Astrocyte of the hippocampus (primary cell): Measurements from ENCODE around the gene IL11.

Source experiments
- DNase-seq: peaks from one replicate; pipeline ENCODE4 v3.0.0; 2011; ENCODE audit warnings: low read depth, low spot score

The IL11 gene

DNA sequence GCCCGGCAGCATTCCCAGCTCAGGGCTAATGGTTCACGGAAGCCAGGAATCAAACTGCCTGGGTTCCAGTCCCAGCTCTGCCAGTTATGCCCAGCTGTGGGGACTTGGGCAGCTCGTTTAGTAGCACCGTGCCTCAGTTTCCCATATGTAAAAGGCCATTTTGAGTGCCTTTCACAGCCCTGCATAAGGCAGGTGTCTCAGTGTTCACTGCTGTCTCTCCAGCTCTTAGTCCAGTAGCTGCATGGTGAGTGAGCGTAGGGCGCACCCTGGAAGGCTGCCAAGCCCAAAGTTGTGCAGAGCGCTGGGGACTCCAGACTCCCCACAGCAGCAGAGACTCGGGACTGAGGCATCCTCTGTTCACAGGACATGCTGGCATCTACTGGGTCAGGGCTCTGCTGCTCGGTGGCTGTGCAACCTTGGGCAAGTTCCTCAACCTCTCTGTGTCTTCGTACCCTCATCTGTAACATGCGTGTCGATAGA, 21.0 kb upstream of the IL11 start:
- no peak for DNase-seq

DNA sequence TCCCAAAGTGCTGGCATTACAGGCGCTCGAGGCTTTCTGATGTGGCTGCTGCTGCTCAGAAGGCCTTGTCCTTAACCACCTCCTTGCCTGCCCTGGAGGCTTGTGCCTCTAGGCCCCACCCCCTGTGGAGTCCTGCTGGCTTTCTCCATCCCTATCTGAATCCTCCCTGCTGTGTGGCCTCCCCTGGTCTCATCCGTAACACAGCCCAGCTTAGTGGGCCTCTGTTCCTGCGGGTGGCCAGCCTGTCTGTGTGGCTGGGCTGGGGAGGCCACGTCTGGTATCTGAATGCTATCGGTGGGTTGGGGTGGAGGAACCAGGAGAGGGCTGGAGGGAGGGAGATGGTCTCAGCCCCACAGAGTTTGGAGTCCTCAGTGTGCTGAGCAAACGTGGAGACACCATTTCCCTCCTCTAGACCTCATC, 20.2 kb upstream of the IL11 start:
- no peak for DNase-seq

DNA sequence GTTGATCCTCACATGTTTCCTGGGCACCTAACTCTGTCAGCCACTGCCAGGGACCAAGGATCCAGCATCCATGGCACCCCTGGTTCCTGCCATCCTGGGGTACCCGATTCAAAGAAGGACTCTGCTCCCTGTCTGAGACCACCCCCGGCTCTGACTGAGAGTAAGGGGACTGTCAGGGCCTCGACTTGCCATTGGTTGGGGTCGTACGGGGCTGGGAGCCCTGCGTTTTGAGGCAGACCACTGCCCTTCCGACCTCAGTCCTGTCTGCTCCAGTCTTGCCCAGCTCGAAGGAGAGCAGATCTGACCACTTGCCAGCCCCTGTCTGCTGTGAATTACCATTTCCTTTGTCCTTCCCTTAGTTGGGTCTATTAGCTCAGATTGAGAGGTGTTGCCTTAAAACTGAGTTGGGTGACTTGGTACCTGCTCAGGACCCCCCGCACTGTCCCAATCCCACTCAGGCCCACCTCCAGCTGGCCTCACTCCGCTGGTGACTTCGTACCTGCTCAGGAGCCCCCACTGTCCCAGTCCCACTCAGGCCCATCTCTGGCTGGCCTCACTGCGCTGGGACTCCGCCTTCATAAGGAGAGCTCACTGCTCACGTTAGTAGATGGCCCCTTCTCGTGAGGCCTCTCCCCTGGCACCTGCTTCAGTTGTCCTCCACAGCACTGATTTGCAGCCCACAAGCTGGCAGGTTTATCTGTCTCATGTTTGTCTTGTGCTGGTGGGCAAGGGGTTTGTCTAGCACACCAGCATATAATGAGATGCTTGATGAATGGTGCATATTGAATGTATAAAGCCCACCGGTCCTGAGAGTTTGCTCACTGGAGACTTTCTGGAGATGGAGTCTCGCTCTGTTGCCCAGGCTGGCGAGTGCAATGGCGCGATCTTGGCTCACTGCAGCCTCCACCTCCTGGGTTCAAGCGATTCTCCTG, 19.4 kb upstream of the IL11 start:
- DNase-seq, result no peak

DNA sequence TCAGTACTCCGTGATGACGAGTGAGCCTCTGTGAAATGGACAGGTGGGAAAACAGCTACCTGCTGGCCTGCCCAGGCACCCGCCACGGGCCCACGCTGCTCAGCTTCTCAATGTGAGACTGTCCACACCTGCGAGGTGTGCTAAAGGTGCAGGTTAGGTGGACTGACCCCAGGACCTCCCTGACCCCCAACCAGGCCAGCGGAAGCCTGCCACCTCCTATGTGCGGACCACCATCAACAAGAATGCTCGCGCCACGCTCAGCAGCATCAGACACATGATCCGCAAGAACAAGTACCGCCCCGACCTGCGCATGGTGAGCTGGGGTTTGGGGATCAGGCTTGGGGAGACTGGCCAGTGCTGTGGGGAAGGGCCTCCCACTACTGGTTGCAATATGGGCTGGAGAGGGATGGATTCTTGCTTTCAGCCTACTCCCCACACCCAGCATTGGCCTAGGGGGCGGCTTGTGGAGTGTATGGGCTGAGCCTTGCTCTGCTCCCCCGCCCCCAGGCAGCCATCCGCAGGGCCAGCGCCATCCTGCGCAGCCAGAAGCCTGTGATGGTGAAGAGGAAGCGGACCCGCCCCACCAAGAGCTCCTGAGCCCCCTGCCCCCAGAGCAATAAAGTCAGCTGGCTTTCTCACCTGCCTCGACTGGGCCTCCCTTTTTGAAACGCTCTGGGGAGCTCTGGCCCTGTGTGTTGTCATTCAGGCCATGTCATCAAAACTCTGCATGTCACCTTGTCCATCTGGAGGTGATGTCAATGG, 17.7 kb upstream of the IL11 start:
- DNase-seq, result no peak

DNA sequence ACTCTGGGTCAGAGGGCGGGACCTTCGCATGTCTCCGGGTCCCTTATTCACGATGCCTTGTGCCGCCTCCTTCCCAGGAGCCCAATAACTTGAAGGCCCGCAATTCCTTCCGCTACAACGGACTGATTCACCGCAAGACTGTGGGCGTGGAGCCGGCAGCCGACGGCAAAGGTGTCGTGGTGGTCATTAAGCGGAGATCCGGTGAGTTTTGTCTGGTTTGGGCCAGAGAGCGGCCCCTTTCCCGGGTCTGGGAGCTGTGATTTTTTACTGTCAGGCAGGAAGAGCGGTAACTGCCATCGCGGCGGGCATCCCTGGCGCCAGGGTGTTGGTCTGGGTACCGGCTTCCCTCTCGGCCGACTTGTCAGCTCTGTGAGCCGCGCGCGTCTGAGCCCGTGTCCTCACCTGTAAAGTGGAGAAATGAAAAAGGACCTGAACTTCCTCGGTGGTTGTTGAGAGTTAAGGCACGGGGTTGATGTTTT, 16.3 kb upstream of the IL11 start:
- DNase-seq, result peak; percentile 59

DNA sequence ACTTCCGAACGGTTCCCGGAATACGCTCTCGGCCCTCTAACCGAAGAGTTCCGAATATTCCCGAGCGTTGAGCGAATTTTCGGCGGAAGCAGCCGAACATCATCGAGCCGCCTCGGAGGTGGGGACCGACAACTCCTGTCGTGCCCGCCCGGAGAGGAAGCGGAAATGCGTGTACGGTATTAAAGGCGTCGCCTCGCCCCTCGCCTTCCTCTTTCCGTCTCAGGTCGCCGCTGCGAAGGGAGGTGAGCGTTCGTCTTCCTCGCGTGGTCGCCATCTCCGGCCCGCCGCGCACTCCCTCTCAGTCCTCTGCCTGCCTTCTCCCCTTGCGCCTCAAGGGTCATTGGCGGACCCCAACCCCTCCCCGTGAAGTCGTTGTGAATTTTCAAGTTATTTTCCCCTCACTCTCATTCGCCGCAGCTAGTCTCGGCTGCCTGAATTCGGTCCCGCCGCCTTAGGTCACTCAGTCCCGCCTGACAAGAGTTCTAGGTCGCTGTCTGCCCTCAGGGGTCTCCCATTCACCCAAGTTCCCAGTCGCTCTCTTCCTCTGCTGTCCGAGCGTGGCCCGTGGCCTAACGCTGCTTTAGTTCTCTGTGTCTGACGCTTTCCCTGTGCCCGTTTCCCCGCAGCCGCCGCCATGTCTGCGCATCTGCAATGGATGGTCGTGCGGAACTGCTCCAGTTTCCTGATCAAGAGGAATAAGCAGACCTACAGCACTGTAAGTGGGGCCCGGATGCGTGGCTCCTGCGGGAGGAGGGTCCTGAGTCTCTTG, 15.6 kb upstream of the IL11 start, which contains the start of gene RPL28:
Gene RPL28 (plus strand): TSS at position 209 of the 769 bp plus-strand sequence. CDS start 426 bp downstream, at position 635.
- peak; percentile 99 for DNase-seq

DNA sequence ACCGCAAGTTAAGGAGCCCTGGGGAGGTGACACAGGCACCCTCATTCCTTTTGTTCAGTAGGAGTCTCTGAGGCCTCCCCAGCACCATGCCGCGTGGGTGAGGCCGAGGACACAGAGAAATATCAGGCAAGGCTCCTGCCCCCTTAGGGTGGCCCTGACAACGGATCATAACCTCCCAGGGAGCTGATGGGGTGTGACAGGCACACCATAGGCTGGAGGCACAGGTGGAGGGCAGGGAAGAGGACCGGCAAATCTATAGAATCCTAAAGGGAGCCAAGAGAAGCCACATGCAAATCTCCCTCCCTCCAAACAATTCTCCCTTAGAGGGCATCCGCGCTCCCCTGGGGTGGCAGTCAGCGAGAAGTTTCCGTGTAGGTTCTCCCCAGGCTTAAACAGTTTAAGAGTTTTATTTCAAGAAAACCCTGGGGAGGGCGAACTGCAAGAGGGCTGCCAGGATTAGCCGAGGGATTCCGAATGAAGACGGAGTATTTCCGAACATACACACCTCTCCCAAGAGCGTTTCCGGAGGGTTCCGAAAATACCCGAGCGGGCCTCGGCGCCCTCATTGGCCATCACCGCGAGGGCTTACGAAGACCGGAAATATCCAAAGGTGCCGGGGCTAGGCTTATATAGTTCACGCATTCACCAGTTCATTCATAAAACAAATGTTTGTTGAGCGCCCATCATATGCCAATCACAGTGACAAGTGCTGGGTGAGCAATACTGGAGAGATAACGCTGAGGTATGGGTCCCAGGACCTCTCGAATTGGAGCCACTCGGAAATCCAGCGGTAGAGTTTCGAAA, 14.9 kb upstream of the IL11 start:
- peak; percentile 98 for DNase-seq

DNA sequence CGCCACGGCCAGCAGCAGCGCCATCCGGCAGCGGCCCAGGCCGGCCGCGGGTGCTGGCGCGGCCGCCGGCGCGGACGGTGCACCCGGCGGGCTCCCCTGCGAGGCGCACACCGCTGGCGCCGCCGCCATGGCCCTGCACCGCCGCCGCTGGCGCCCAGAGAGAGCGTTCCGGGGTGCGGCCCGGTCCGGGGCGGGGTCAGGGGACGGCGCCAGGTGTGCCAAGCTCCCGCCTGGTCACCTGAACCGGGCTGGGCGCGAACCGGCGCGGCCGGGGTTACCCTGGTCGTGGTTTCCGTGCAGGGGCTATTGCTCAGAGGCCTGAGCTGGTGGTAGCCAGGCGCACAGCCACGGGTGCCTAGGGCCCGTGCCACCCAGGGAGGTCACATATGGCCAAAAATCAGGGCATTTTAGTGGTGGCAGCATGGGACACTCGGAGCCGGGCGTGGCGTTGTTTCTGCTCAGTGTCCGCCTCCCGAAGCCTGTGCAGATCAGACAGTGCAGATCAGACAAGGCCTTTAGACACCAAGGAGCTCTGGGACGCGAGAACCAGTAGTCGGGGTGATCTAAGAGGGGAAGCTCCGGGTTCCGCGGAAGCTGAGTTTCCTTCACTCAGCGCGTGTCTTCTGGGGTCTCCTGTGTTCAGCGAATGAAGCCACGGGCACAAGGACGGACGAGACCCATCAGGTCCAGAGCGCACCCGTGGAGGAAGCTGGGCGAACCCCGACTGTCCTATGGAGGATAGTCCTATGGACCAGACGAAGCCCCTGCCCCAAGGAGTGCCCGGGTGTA, 14.1 kb upstream of the IL11 start, which contains the start of gene TMEM238:
Gene TMEM238 (minus strand): TSS at position 162 of the 789 bp plus-strand sequence. CDS start 33 bp downstream, at position 129.
- no peak for DNase-seq

DNA sequence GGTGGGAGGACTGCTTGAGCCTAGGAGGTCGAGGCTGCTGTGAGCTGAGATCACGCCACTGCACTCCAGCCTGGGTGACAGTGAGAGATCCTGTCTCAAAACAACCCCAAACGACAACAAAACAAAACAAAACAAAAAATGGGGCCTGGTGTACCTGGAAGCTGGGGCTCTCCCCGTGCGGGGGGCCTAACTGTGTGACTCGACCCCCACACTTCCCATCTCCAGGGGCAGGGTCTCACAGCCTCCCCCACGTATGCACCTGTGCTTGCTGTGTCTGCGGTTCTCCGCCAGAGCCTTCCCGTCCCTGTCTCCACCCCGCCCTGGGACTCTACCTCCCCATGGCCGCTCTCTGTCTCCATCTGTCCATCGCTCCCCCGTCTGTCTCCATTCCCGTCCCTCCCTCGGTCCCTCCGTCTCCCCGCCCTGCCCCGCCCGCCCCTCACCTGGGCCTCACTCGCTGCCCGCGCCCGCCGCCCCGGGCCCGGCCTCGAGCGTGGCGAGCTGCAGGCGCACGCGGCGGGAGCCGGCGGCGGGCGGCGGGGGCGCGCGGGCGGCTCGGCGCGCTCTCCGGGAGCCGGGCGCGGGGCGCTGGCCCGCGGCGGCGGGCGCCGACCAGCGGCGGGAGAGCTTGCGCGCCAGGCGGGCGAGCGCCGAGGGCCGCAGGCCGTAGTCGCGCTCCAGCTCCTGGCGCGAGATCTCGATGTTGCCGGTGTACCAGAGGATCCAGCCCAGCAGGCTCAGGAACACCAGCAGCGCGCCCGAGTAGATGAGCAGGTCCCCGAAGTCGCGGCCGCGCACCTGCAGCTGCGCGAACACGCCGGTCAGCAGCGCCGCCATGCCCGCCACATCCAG, 13.2 kb upstream of the IL11 start:
- DNase-seq, result peak; percentile 91

DNA sequence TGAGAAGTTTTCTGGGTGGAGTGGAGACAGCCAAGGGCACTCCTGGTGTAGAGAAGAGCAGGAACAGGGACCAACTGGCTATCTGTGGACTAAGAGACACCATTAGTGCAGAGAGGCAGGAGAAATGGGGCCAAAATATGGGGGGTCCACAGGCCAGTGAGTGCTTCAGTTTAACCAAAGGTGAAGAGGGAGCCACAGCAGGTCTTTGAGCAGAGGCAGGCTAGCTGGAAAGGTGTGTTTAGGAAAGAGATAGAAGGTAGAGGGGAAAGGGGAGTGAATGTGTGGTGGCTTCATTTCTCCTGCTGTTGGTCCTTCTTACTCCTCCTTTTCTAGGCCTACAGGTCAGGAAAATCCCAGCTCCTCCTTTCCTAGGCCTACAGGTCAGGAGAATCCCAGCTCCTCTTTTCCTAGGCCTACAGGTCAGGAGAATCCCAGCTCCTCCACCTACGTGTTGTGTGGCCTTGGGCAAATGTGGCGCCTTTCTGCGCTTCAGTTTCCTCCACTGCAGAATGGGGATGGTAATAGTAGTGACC, 12.3 kb upstream of the IL11 start:
- no peak for DNase-seq

DNA sequence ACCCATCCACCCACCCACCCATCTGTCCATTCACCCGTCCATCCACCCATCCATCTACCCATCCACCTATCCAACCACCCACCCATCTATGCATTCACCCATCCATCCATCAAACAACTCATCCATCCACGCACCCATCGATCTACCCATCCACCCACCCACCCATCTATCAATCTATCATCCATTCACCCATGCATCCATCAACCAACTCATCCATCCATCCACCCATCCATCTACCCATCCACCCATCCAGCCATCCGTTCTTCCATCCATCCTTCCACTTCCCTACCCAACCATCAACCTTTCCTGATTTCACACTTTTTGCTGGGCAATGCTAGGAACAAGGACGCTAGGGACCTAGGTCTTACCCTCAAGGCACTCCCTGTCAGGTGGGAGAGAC, 11.8 kb upstream of the IL11 start:
- DNase-seq, result no peak

DNA sequence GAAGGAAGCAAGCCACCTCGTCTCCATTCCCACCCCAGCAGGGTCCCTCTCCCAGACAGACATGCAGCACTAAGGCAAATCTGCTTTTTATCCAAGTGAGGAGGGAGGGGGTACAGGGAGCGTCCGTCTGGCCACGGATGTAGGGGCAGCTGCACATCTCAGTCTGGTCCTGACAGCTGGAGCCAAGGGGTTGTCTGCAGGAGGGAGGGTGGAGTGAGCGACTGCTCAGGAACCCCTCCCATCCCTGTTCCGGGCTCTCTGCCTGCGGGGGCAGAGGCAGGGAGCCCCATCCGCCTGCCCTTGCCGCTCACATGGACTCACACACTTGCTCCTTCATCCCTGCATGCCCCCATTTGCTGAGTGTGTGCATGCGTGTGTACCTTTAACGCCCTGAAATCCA, 8.9 kb upstream of the IL11 start:
- DNase-seq, result no peak

DNA sequence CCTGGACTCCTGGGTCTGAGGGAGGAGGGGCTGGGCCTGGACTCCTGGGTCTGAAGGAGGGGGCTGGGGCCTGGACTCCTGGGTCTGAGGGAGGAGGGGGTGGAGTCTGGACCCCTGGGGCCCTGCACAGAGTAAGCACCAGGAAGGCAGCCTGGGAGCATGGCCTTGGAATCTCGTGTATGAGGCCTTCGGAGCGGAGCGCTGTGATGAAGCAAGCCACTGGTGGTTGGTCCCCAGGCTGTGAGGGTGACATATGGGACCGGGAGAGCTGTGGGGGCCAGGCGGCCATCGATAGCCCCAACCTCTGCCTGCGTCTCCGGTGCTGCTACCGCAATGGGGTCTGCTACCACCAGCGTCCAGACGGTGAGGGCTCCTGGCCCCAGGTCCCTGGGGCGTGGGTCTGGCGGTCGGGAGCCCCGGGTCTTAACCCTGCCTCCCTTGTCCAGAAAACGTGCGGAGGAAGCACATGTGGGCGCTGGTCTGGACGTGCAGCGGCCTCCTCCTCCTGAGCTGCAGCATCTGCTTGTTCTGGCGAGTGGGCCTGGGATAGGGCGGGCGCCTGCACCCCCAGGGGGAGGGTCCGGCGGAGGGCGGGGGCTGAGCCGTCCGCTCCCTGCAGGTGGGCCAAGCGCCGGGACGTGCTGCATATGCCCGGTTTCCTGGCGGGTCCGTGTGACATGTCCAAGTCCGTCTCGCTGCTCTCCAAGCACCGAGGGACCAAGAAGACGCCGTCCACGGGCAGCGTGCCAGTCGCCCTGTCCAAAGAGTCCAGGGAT, 7.3 kb upstream of the IL11 start:
- no peak for DNase-seq

DNA sequence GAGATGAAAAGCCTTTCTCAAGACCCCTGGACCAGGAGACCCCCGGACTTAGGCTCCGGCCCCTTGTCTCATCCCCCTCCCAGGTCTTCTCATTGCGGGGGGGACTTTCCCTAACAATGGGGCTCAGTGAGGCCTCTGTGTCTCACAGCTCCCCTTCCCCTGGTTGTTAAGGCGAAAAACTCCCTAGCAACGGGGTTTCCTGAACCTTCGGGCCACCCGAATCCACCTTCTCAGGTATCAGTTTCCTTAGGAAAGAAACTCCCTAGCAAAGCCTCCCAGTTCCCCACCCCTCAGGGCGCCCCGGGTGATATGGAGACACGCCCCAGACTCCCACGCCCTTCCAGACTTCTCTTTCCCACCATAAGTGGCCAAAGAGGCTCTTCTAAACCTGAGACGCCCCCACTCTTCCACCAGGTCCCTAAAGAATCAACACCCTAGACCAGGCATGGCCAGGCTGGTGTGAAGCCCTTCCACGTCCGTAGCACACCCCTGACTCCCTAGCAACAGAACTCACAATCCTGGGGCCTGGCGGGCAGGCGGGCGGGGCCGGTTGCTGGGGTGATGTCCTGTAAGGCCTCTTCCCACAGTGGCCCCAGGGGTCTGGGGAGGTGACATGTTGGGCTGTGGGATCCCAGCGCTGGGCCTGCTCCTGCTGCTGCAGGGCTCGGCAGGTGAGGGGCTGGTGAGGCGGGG, 6.1 kb upstream of the IL11 start, which contains the start of gene TMEM190:
Gene TMEM190 (plus strand): TSS at position 586 of the 693 bp plus-strand sequence. CDS start 28 bp downstream, at position 614.
- DNase-seq, result no peak

DNA sequence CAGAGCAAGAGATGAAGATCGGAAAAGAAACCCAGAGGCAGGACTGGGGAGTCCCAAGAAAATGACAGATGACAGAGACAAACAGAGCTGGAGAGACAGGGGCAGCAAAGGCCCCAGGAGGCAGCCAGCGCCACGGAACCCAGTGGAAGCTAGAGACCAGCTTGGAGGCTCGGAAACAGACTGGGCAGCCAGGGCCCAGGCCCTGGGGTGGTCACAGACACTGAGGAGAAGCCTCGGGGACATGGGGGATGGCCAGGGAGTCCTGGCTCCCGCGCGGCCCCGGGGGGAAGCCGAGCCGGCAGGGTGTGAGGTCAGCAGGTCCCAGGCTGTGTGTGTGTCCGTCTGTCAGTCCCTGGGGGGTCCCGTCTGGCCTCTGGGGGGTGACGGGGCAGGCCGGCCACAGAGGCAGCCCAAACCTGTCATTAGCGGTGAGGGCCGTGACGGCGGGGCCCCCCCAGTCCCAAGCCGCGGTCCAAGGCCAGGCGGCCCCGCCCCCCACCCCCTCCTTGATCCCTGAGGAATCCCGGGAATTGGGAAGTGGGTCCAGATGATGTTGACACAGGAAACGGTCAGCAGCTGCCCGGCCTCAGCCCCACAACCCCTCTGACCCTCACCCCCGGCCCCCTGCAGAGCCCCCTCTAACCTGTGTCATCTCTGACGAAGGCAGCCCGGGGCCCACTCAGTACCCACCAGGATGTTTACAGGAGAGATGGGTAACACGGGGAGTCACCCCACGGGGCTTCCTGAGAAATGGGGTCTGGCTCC, 3.9 kb upstream of the IL11 start:
- DNase-seq, result peak; percentile 73

DNA sequence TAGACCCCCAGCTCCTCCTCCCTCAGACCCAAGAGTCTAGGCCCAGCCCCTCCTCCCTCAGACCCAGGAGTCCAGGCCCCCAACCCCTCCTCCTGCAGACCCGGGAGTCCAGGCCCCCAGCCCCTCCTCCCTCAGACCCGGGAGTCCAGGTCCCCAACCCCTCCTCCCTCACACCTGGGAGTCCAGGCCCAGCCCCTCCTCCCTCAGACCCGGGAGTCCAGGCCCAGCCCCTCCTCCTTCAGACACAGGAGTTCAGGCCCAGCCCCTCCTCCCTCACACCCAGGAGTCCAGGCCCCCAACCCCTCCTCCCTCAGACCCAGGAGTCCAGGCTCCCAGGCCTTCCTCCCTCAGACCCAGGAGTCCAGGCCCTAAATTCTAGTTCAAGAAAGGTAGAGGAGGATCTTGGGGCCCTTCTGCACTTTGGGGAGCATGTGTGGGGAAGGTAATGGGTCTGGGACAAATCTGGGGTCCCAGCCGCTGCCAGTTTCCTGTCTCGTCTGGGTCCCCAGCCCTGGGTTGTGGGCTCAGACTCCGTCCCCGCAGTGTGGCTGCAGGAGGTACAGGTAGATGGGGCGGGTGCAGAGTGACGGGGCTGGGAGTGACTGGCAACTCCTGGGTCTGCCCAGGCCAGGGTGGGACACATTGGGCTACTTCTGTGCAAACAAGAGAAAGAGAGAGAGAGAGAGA, 3.2 kb upstream of the IL11 start:
- DNase-seq, result no peak
